Activated naive CD4-positive, alpha-beta T cell treated with anti-CD3 and anti-CD28 coated beads, Interleukin-2, amount 50 U/mL, for 24 hours (primary cell): ENCODE results near the gene GASK1A.

Experiments
- H3K27ac Mint-ChIP-seq: one replicate; pipeline ENCODE4 v1.8.0; 2021; ENCODE audit warnings: mild to moderate bottlenecking, mixed read lengths
- H3K27me3 Mint-ChIP-seq: one replicate; pipeline ENCODE4 v1.8.0; 2021; ENCODE audit warnings: mixed read lengths
- H3K36me3 Mint-ChIP-seq: one replicate; pipeline ENCODE4 v1.8.0; 2021; ENCODE audit warnings: mixed read lengths
- H3K4me1 Mint-ChIP-seq: one replicate; pipeline ENCODE4 v1.8.0; 2021; ENCODE audit warnings: mixed read lengths
- H3K4me3 Mint-ChIP-seq: one replicate; pipeline ENCODE4 v1.8.0; 2021; ENCODE audit warnings: mild to moderate bottlenecking, mixed read lengths
- H3K9me3 Mint-ChIP-seq: one replicate; pipeline ENCODE4 v1.8.0; 2021; ENCODE audit warnings: mixed read lengths

GASK1A gene

DNA sequence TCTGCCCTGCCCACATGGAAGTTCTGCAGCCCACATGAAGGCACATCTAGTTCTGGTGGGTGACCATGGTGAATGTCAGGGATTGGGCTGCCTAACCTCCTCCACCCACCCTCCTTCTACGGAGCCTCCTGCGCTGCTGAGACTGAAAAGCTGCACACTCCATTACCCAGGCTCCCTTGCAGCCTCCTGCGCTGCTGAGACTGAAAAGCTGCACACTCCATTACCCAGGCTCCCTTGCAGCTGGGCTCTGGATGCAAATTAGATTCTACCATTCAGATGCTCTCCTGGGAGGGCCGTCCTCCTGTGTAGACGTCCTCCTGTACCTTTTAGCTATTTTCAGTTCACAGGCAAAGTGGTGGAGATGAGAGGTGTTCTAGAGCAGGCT is 94.7 kb downstream of the GASK1A start:
- Mint-ChIP-seq H3K4me1 (peaks cover 5% of the 10 kb centered on the region), H3K36me3 (peaks cover 4% of the 10 kb centered on the region), H3K27me3 (no peaks in the 10 kb centered on the region)

DNA sequence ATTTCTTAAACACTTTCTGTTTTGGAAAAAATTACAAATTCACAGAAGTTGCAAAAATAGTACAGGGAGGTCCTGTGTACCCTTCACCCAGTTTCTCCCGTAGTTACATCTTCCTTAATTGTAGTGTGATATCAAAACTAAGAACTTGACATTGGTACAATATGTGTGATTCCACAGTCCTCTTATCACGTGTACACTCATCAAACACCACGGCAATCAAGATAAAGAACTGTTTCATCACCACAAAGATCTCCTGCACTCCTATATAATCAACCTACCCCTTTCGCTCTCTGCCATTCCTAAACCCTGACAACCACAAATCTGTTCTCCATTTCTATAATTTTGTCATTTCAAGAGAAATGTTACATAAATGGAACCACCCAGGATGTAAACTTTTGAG is 95.4 kb downstream of the GASK1A start:
- Mint-ChIP-seq H3K27ac (no peak overlapping the region), H3K4me1 (peaks cover 5% of the 10 kb centered on the region), H3K4me3 (no peak overlapping the region), H3K27me3 (no peaks in the 10 kb centered on the region), H3K9me3 (no peaks in the 10 kb centered on the region), H3K36me3 (peaks cover 7% of the 10 kb centered on the region)

More for the DNA sequence above, 94.7 kb downstream of the GASK1A start:
- Mint-ChIP-seq H3K9me3 (no peaks in the 10 kb centered on the region), H3K4me3 (no peak overlapping the region), H3K27ac (no peak overlapping the region)

DNA sequence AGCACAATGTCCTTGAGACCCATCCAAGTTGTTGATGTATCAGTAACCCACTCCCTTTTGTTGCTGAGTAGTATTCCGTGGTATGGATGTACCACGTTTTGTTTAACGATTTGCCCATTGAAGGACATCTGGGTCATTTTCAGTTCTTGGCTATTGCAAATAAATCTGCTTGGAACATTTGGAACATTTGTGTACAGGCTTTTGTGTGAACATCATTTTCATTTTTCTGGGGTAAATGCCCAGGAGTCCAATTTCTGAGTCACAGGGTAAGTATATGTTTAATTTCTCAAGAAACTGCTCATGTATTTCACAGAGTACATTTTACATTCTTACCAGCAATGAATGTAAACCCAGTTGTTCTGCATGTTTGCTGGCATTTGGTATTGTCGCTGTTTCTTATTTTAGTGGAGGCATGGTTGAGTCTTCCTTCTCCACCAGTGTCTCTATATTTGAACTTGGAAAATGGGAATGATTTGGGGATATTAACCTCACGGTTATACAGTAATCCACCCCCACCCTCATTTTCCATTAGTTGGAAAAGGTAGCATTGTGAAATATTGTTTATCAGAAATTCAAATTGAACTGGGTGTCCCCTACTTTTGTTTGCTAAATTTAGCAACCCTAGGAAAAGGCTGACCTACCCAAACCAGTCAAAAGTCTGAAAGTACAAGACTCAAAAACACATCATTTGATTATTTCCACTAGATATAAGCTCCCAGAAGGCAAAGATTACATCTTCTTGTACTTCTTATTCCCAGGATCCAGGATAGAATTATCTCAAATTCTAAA is 96.0 kb downstream of the GASK1A start:
- Mint-ChIP-seq H3K36me3 (peaks cover 10% of the 10 kb centered on the region), H3K27ac (no peak overlapping the region), H3K4me1 (peaks cover 5% of the 10 kb centered on the region), H3K9me3 (no peaks in the 10 kb centered on the region), H3K4me3 (no peak overlapping the region), H3K27me3 (no peaks in the 10 kb centered on the region)

DNA sequence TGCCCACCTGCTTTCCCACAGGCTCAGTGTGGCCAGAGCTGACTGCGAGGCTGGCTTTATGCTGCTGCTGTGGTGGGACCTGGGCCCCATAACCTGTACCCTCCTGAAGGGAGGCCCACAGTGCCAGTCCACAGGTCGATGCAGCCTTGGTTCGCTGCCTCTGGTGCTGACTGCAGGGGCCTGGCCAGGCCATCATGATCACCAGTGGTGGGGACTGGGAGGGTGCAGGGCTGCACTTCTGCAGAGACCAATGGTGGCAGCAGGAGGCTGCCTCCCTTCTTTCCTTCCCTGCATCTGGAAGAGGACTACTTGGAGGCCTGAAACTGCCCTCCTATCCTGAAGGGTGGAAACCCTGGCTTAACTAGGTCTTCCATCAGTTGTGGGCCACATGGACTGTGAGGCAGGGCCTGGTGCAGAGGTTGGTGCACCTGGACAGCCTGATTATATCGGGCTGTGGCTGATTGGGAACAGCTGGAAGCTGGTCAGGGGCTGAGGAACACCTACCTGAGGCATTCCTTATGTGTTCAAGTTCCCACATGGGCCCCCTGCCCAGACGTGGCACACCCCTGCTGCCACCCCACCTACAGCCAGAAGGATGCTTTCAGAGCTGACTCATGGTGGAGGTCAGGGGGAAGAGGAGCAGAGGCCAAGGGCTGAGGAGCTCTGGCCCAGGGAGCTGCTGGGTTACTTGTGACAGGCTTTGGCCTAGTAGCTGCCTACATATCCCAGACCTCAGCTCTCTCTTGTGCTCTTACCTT is 97.0 kb downstream of the GASK1A start:
- H3K36me3 Mint-ChIP-seq, result peaks cover 15% of the 10 kb centered on the region
- H3K27ac Mint-ChIP-seq, result no peak overlapping the region
- H3K4me1 Mint-ChIP-seq, result peaks cover 5% of the 10 kb centered on the region
- no peak overlapping the region for H3K4me3 Mint-ChIP-seq
- H3K27me3 Mint-ChIP-seq, result no peaks in the 10 kb centered on the region
- H3K9me3 Mint-ChIP-seq, result no peaks in the 10 kb centered on the region

DNA sequence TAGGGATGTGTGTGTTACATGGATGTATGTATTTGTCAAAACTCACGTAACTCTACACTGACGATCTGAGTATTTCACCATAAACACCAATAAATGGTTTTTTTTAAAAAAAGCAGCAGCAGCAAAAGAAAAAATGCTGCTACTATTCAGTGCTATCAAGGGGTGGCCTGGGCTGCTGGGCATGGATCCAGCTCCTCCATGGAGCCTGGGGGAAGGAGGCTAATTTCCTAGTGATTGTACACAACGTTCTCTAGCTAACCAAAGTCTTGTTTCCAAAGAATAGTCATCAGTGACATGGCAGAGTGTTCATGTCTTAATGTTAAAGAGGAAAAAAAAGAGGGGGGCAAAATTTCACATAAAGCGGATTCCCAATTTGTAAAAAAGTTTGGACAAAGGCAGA is 97.7 kb downstream of the GASK1A start:
- H3K36me3 Mint-ChIP-seq, result peaks cover 15% of the 10 kb centered on the region
- H3K9me3 Mint-ChIP-seq, result no peaks in the 10 kb centered on the region
- peaks cover 5% of the 10 kb centered on the region for H3K4me1 Mint-ChIP-seq
- H3K4me3 Mint-ChIP-seq, result no peak overlapping the region
- H3K27me3 Mint-ChIP-seq, result no peaks in the 10 kb centered on the region
- H3K27ac Mint-ChIP-seq, result no peak overlapping the region

GRCh38 chr3:43077261-43077660 is 98.2 kb downstream of the GASK1A start:
- Mint-ChIP-seq H3K4me1 (peaks cover 5% of the 10 kb centered on the region), H3K36me3 (peaks cover 15% of the 10 kb centered on the region), H3K27ac (no peak overlapping the region), H3K4me3 (no peak overlapping the region), H3K9me3 (no peaks in the 10 kb centered on the region), H3K27me3 (no peaks in the 10 kb centered on the region)

DNA sequence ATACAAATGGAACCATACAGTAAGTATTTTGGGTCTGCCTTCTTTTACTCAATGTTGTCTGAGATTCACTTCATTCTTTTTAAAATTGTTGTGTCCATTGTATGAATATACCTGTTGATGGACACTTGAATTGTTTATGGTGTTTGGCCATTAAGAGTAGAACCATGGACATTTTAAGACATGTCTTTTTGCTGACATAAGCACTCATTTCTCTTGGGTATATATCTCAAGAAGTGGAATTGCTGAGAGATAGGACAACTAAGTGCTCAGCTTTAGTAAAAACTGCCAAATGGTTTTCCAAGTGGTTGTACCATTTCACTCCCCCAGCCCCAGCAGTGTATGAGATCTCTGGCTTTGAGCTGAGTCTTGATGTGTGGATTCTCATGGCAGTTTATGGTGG is 98.6 kb downstream of the GASK1A start:
- no peak overlapping the region for H3K4me3 Mint-ChIP-seq
- H3K4me1 Mint-ChIP-seq, result peaks cover 5% of the 10 kb centered on the region
- no peaks in the 10 kb centered on the region for H3K27me3 Mint-ChIP-seq
- H3K36me3 Mint-ChIP-seq, result peaks cover 20% of the 10 kb centered on the region
- no peaks in the 10 kb centered on the region for H3K9me3 Mint-ChIP-seq
- no peak overlapping the region for H3K27ac Mint-ChIP-seq

GRCh38 chr3:43079536-43080332 is 100.6 kb downstream of the GASK1A start:
- Mint-ChIP-seq H3K4me3 (no peak overlapping the region), H3K4me1 (peaks cover 2% of the 10 kb centered on the region), H3K9me3 (no peaks in the 10 kb centered on the region), H3K27ac (no peak overlapping the region), H3K27me3 (no peaks in the 10 kb centered on the region), H3K36me3 (peaks cover 29% of the 10 kb centered on the region)

GRCh38 chr3:43080726-43081568 is 101.8 kb downstream of the GASK1A start:
- Mint-ChIP-seq H3K36me3 (peaks cover 33% of the 10 kb centered on the region), H3K9me3 (no peaks in the 10 kb centered on the region), H3K27ac (no peak overlapping the region), H3K4me1 (no peaks in the 10 kb centered on the region), H3K4me3 (no peak overlapping the region), H3K27me3 (no peaks in the 10 kb centered on the region)

DNA sequence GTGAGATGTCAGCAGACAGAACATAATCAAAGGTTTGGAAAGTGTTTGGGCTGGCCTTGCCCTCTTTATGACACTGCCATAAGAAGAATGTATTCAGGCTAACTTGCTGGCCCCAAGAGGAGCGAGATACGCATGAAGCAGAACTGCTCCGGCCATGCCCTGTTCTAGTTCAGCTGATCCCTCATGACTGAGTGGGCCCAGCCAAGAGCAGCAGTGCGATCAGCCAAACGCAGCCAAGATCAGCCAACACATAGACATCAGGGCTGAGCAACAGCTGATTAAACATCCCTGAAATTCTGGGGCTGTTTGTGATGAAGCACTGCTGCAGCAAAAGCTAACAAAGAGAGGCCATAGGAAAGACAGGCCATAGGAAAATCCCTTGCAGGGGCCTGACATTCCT is 102.7 kb downstream of the GASK1A start:
- no peak overlapping the region for H3K4me3 Mint-ChIP-seq
- H3K36me3 Mint-ChIP-seq, result peaks cover 33% of the 10 kb centered on the region
- peaks cover 2% of the 10 kb centered on the region for H3K4me1 Mint-ChIP-seq
- H3K9me3 Mint-ChIP-seq, result no peaks in the 10 kb centered on the region
- H3K27me3 Mint-ChIP-seq, result no peaks in the 10 kb centered on the region
- H3K27ac Mint-ChIP-seq, result no peak overlapping the region

DNA sequence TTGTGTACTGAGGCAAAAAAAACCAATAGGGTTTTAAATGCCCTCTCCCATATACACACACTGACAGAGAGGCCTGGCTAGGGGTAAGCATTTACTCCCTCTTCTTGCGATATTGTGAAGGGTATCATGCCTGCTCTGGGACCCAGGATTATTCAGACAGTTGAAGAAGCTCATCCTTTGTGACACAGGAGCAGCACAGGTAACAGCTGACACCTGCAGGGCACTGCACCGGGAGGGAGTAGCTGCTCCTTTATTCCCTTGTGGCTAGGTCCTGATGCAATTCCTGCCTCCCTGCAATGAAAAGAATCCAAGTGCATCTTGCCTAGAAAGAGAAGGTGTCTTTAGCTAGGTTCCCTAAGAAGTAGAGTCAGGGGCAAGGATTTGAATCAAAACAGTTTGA is 103.3 kb downstream of the GASK1A start:
- H3K4me1 Mint-ChIP-seq, result peaks cover 5% of the 10 kb centered on the region
- H3K4me3 Mint-ChIP-seq, result no peak overlapping the region
- no peaks in the 10 kb centered on the region for H3K27me3 Mint-ChIP-seq
- H3K9me3 Mint-ChIP-seq, result no peaks in the 10 kb centered on the region
- peaks cover 33% of the 10 kb centered on the region for H3K36me3 Mint-ChIP-seq
- no peak overlapping the region for H3K27ac Mint-ChIP-seq

DNA sequence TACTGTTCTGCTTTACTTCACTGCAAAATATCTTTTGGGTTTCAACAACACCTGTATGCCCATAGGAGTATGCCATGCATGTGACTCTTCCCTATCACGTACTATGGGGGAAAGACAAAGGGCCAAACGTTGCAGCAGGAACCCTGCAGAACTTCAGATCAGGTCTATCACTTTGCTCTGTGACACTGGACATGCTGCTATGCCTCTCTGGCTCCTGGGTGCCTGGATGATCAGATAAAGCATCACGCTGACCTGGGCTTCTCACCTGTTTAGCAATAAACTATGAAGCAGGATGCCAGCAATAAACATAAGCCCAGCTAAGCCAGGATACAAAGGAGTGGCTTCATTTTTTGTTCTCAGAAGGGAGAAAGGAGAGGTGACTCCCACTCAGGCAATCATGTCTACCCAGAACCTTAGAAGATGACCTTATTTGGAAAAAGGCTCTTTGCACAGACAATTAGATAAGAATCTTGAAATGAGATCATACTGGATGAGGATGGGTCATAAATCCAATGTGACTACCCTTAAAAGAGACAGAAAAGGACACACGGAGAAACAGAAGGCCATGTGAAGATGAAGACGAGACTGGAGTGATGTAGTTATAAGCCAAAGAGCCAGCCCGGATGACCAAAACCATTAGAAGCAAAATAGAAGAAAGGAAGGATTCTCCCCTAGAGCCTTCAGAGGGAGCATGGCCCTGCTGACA is 107.5 kb downstream of the GASK1A start:
- H3K27ac Mint-ChIP-seq, result no peak overlapping the region
- no peaks in the 10 kb centered on the region for H3K27me3 Mint-ChIP-seq
- H3K36me3 Mint-ChIP-seq, result peaks cover 18% of the 10 kb centered on the region
- no peaks in the 10 kb centered on the region for H3K9me3 Mint-ChIP-seq
- H3K4me3 Mint-ChIP-seq, result no peak overlapping the region
- H3K4me1 Mint-ChIP-seq, result peaks cover 10% of the 10 kb centered on the region

DNA sequence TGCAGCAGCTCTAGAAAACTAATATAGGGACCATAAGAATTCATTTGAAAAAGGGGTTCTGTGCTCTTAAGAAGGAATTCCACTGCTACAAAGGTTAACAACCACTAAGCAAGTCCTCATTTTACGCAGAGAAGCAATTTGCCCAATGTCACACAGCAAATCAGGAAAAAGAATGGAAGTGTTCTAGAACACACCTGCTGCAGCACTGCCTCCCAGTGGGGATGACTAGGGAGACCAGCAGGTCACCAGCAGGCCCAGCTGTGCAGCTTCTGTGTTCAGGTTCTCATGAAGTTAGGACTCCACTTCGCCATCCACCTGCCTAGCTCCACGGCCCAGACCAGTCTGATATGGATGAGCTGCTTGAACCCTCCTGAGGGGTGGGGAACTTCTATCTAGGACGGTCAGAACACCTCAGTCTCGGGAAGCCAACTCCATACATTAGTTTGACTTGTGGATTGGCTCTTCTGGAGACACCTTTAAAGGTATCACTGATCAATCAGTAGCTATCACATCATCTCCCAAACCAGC is 108.2 kb downstream of the GASK1A start:
- Mint-ChIP-seq H3K36me3 (peaks cover 19% of the 10 kb centered on the region), H3K27me3 (no peaks in the 10 kb centered on the region), H3K27ac (no peak overlapping the region), H3K4me1 (peaks cover 10% of the 10 kb centered on the region), H3K9me3 (no peaks in the 10 kb centered on the region), H3K4me3 (no peak overlapping the region)

DNA sequence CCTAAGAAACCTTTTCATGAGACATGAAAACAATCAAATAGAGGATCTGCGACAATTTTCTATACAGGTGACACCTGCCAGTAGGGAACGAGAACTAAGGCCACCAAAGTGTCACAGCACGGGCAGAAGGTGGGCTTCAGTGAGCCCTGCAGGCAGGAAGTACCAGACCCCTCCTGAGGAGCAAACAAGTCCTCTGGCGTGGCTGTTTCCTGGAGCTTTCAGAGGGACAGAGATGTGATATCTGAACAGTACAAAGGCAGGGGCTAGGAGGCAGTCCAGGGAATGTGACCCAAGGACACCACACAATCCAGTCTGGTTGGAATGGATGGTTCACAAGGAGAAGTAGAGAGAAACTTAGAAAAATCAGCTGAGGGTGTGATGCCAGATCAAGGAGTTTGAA is 110.0 kb downstream of the GASK1A start:
- H3K9me3 Mint-ChIP-seq, result no peaks in the 10 kb centered on the region
- no peaks in the 10 kb centered on the region for H3K27me3 Mint-ChIP-seq
- H3K36me3 Mint-ChIP-seq, result peaks cover 9% of the 10 kb centered on the region
- no peak overlapping the region for H3K27ac Mint-ChIP-seq
- no peak overlapping the region for H3K4me3 Mint-ChIP-seq
- H3K4me1 Mint-ChIP-seq, result peaks cover 17% of the 10 kb centered on the region
